ENCODE measurements around the gene ALK. TPM values are rescaled to one million over a fixed set of nuclear protein-coding genes. Genes with fewer than 3 reads are reported as not detected.

ALK gene
- polyA plus RNA-seq = 1 to 10 TPM in 1 of 3 donors, under 1 TPM in 2; 0.02 to 1.0 (median 0.13) TPM

DNA sequence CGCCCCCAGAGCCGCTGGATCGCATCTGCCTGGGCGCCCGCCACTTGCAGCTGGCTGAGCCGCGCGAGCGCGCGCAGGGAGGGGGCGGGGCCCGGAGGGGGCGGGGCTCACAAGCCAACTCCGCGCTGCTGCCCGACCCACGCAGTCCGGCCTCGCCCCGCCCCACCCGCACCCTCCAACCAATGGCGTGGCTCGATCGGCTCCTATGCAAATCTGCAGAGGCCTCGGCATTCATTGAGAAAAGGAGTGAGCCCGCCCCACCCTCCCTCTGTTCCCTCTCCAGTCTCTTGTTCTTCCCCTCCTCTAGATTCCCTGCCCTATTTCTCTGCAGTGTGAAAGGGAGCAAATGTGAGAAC, at the start of gene ALK:
ALK (minus strand) TSS at position 27 of the 356 bp plus-strand sequence. CDS start 927 bp downstream, outside the sequence.
- 0 to 2% (median 1%) methylated on average over 25 to 26 of the region's 27 CpGs for WGBS, 3 donors

DNA sequence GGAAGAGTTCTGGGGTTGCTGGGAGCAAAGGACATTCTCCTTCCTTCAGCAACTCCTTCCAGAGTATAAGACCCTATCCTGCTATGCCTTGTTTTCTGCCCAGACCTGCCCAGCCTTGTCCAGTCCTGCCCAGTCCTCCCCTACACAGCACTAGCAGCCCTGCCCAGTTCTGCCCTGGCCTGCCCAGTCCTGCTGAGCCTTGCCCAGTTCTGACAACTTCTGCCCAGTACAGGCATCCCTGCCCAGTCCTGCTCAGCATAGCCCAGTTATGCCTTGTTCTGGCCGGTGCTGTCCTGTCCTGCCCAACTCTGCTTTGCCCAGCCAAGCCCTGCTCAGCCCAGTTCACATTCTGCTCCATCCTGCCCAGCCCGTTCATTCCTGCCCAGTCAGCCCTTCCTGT, 44.9 kb upstream of the ALK start:
- H3K27ac ChIP-seq (ENCODE audit: low read depth, low read length) = no peak overlapping the region
- WGBS, 3 donors = 71 to 79% (median 72%) methylated on average over 2 of the region's 2 CpGs

More for the DNA sequence above, at the start of gene ALK:
- H3K27ac ChIP-seq (ENCODE audit: low read depth, low read length) = no peak within 1 kb of the TSS

DNA sequence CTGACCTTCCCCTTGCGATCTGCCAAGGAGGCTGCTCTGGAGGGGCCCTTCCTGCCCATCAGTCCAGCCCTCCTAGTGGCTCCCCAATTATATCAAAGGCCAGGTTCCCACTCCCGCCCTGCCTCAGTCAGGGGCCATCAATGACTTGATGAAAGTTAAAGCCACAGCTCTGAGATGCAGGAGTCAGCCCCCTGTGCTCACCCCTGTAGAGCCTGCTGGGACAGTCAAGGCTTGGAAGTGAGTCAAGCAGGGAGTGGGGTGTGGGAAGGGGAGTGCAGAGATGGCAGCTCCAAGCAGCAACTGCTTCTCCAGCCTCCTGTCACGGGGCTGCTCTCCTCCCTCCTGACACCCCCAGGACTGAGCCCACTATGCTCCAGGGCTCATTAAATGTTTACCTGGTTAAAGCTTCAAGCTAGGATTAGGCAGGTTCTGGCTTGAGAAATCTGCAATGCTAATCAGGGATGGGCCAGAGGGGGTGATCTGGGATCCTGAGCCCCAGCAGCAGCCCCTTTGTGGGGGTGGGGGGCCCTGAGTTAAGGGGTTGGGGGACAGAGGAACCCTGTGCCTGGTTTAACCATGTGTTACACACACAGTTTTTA, 42.7 kb upstream of the ALK start:
- 36 to 51% (median 51%) methylated on average over 3 of the region's 3 CpGs for WGBS, 3 donors
- no peak overlapping the region for H3K27ac ChIP-seq (ENCODE audit: low read depth, low read length)

DNA sequence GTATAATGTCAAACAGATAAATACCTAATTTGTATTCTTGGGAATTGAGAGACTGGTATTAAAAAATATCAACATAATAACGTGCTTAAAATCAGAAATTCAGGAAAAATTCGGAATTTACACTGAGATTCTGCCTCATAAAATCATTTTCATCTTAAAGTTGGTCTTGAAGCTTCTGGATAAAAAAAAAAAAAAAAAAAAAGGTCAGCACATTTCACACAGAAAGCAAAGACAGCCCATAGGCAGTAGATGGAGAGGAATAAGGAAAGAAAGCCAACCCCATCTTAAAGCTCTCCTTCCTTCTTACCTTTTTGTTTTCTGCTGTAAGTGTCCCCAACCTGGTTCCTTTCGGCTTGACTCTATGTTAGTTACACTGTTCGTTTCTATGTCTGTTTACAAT, 41.5 kb upstream of the ALK start:
- no peak overlapping the region for H3K27ac ChIP-seq (ENCODE audit: low read depth, low read length)
- WGBS, 3 donors = 69 to 75% (median 72%) methylated on average over 4 of the region's 4 CpGs

DNA sequence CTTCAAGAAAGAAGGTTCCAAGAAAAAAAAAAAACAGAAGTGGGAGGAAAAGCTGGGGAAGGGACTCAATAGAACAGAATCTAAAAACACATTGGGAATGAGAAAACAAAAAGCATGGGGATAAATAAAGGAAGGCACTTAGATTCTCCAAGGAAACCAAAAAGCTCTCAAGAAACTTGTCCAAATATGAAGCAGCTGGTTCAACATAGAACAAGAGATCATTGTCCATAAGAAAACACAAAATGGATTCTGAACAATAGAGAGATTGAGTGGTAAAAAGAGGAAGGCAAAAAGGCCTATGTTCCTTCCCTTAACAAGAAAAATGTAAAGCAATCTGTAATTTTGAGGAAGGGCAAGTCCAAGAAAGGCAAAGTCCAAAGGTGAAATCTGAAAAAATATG, 32.9 kb upstream of the ALK start:
- no peak overlapping the region for H3K27ac ChIP-seq (ENCODE audit: low read depth, low read length)

DNA sequence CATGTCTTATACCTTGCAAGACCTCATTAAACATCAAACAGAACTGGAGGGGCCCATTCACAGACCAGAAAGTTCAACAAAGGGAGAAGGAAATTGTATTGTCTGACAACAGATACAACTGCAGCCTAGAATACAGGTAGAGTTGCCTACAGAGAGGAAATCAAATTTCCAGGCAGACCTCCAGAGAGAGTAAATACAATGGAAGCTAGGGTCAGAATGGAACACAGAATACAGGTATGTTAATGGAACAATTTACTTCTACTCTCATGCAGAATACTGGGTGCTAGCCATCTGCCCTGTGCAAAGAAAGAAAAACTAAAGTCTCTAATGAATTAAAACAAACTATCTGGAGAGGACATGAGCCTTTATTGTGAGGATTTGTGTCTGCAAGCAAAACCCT, 31.6 kb upstream of the ALK start:
- H3K27ac ChIP-seq (ENCODE audit: low read depth, low read length) = no peak overlapping the region

DNA sequence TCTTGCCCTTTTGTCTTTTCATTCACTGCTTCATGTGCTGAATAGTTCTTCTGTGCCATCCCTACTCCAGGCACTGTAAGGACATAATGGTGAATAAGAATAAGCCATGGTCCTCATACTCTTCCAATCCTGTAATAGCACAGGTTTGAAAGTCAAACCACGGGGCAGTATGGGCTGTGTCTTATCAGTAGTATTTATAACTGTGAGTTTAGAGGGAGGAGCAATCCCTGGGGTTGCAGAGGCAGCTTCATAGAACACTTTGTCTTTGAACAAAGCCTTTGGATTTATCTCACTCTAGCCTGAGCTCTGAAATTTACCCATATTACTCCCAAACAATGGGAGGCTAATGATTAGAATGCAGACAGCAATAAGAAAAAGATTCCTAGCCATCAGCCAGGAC, 30.2 kb upstream of the ALK start:
- WGBS, 3 donors = 30 to 42% (median 37%) methylated on average over 1 of the region's 1 CpG
- H3K27ac ChIP-seq (ENCODE audit: low read depth, low read length) = no peak overlapping the region

DNA sequence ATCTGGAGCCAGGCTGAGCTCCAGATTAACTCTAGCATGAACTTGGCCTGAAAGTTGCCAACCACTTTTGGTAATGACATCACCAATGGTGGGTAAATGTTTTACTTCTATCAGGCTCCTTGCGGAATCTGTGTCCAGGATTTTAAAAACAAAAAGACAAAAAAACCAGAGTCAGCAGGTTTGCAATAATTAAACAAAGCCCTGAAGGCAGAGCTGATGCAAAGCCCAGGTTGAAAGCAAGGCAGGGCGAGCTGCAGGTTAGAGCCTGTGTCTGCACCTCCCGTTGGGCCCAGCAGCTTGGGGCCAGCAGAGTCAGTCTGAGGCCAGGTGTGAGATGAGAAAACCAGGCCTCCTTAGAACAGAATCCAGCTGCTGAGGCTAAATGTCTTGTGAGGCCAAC, 29.1 kb upstream of the ALK start:
- H3K27ac ChIP-seq (ENCODE audit: low read depth, low read length) = no peak overlapping the region
- WGBS, 3 donors = 72 to 80% (median 80%) methylated on average over 3 of the region's 3 CpGs

DNA sequence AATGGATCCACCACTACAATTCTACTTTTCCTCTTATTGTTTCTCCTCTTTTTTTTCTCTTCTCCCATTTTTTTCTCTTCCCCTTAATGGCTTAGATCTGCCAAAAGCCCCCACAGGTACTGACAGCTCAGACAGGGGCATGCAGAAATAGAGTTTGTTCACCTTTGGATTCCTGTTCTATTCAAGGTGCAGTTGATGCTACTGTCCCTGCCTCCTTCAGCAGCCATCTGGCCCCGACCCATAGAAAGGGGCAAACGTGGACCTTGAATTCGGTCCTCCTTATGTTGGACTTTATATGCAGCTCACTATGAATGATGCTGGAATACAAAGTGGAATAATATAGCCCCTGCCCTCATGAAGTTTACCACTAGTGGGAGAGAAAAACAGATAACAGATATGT, 27.7 kb upstream of the ALK start:
- 72 to 89% (median 80%) methylated on average over 3 of the region's 3 CpGs for WGBS, 3 donors

DNA sequence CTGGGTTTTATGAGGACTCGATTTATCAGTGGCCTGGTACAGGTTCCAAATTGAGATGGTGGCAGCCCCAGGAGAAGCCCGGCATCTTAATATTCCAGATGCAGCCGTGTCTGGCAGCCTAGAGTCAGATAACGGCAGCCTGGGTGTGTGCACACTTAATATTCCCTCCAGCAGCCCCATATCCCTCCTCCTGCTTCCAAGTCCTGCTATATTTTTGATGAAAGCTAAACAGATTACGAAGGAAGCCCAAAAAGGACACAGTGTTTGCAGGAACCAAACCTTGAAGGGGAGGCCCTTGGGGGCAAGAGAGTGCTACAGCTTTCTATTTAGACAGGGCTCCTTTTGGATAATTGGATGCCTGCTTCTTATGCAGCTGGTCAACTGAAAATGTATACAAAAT, 25.1 kb upstream of the ALK start:
- WGBS, 3 donors = 73 to 75% (median 75%) methylated on average over 5 of the region's 5 CpGs
- H3K27ac ChIP-seq (ENCODE audit: low read depth, low read length) = no peak overlapping the region

More for the DNA sequence above, 27.7 kb upstream of the ALK start:
- H3K27ac ChIP-seq (ENCODE audit: low read depth, low read length) = no peak overlapping the region

DNA sequence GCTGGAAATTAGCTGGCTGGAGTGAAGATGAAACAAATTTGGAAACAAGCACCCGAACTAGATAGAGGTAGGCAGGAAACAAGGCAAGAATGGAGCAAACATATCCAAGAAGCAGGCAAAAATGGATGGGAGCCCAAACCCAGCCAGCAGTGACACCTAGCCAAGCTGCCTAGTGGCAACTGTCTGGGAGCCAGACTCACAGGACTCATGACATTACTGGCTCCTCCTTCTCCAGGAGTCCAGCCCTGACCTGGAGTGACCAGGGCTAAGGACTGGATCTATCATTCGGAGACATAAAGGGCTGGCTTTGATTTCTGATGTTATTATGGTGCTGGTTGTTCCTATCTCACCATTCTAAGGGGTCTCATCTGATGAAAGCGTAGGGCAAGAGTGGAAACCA, 21.3 kb upstream of the ALK start:
- no peak overlapping the region for H3K27ac ChIP-seq (ENCODE audit: low read depth, low read length)
- WGBS, 3 donors = 72 to 77% (median 75%) methylated on average over 3 of the region's 3 CpGs

DNA sequence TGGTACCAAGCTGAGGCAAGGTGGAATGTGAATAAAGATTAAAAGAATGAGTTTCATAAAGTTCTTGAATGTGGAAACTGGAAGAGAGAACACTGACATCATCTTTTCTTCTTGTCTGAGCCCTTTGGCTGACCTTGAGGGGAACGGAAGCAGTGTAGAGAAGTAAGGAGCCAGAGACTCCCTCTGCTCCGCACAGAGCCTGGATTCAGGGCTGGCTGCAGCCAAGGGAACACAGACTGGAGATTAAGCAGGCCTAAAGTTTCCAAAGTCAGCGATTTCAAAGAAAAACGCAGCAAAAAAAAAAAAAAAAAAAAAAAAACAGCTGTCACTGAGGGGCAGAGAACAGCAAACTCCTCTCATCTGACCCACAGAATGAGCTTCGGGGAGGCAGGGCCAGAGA, 19.3 kb upstream of the ALK start:
- H3K27ac ChIP-seq (ENCODE audit: low read depth, low read length) = no peak overlapping the region
- WGBS, 3 donors = 33 to 50% (median 39%) methylated on average over 5 of the region's 5 CpGs

DNA sequence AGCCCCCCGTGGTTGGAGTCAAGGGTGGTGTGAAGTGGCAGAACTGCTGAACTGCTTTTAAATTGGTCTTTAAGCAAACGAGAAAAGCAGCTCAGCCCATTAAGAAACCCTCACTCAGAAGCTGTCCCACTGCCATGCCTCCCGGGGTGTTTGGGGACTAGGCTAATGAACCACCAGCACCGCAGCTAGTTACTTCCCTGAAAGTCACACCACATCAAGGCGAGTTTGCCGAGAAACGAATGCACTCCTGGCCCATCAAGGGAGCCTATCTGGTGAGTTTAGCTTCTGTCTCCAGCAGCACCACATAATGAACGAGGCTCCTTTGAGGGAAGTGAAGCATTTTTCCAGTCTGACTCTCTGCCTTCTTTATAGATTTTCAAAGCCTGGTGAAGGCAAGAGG, 14.6 kb upstream of the ALK start:
- no peak overlapping the region for H3K27ac ChIP-seq (ENCODE audit: low read depth, low read length)
- 37 to 66% (median 53%) methylated on average over 8 of the region's 8 CpGs for WGBS, 3 donors

DNA sequence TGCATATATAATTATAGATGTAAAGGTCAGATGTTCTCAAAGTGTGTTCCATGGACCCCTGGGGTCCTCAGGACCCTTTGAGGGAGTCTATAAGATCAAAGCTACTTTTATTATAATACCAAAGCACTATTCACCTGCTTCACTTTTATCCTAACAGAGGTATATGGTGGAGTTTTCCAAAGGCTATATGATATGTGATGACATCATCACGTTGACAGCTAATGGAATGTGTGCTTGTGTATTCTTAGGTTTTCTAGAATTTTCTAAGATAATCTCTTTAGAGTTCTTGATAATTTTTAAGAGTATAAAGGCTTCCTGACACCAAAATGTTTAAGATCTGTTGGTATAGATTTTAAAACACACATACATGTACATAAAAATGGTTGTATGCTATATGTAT, 10.4 kb upstream of the ALK start:
- H3K27ac ChIP-seq (ENCODE audit: low read depth, low read length) = no peak overlapping the region
- 1 to 59% (median 23%) methylated on average over 1 of the region's 1 CpG for WGBS, 3 donors

DNA sequence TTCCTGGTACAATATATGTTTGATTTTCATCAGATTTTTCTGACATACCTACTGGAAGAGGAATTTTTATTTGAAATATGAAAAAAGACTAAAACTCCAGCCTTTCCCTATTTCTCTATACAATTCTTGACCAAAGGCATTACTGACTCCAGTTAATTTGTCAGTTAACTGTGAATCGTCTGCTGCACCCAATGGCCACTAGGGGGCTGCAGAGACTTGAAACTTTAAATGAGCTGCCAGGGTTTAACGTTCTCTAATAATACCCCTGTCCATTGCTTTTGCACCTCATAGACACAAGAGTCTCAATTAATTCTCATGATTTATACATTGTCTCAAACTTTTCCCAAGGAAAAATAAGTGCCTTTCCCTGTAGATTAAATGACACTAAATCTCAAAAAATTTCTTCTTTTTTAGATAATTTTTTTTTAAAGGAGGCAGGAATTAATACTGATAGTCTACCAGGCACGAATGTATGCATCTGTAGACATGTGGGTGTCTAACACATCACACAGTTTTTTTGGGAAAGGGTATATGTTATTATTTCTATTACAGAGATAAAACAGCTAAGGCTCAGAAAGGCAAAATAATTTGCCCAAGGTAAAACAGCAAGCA, 1.8 kb upstream of the ALK start:
- 26 to 29% (median 28%) methylated on average over 3 of the region's 3 CpGs for WGBS, 3 donors

DNA sequence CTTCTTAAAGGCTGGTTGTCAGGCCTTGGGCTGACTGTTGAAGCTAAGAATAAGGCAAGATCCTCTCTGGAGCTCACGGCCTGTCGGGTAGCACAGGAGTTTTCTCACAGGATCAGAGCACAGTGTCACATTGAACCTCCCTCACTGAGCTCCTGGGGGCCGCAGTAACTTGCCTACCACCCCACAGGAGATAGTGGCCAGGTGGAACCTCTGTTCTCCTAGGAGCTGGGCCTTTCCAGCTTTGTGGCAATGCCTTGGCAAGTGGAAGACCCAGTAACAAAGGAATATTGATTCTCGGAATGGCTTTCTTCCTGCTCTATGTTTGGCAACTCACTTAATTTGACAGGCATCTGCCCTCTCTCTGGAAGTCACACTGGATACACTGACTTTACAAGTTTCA, 1.2 kb upstream of the ALK start:
- no peak overlapping the region for H3K27ac ChIP-seq (ENCODE audit: low read depth, low read length)
- 62 to 83% (median 75%) methylated on average over 4 of the region's 4 CpGs for WGBS, 3 donors

More for the DNA sequence above, 1.8 kb upstream of the ALK start:
- no peak overlapping the region for H3K27ac ChIP-seq (ENCODE audit: low read depth, low read length)

DNA sequence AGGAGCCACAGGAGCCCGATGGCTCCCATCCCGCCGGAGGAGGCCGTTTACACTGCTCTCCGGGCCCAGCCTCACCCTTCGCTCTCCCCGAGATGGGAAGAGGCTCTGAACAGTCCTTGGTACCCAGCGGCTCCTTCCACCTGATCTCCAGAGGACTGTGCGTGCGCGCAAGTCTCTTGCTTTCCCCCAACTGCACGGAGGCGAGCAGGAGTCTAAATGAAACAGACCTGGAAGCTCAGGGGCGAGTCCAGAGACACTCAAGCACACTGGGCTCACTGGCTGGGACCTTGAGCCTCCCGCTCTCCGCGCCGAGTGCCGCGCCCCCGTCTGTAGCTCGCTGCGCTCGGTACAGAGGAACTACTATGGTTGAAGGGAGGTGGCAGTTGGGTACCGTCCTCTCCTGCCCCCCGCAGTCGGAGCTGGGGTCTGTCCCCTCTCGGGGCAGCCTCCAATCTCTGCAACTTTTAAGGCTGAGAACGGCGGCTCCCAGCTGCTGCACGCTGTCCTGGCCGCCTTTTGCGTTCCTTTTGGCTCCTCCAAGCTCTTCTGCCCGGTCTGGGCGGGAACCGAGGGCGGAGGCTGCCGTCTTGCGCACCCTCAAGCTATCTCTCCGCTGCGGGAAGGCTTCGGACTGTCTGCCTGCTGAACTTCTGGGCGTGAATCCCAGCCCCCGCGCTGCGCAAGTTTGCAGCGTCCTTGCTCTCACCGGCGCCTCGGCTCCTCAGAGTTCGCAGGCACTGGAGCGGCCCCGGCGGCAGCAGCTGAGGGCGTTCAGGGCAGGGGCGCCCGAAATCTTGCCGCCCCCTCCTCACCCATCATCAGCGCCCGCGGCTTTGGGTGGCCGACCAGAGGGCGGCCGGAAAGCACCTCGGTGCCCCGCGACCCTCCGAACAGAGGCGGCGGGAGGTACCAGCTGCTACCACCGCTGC, 491 bp downstream of the ALK start:
- H3K27ac ChIP-seq (ENCODE audit: low read depth, low read length) = no peak overlapping the region
- 1 to 3% (median 2%) methylated on average over 69 to 71 of the region's 71 CpGs for WGBS, 3 donors

DNA sequence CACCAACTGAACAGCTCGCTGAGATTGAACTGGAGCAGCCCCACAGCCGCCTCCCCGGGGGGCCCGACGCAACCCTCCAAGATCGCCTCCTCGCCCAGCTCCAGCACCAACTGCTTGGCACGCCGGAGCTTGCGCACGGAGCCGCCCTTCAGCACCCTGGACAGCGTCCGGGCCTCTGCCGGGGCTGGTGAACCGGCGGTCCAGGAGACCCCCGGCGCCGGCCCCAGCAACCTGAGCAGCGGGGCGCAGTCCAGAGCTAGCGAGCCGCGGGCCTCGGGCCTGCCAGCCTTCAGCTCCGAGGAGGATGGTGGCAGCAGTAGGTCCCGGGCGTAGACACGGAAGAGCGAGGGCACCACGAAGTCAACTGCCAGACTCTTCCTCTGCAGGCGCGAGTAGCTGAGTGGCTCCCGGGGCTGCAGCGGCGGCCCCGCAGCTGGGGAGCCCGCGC, 1.2 kb downstream of the ALK start:
- H3K27ac ChIP-seq (ENCODE audit: low read depth, low read length) = no peak overlapping the region
- WGBS, 3 donors = 0 to 5% (median 2%) methylated on average over 40 of the region's 40 CpGs

DNA sequence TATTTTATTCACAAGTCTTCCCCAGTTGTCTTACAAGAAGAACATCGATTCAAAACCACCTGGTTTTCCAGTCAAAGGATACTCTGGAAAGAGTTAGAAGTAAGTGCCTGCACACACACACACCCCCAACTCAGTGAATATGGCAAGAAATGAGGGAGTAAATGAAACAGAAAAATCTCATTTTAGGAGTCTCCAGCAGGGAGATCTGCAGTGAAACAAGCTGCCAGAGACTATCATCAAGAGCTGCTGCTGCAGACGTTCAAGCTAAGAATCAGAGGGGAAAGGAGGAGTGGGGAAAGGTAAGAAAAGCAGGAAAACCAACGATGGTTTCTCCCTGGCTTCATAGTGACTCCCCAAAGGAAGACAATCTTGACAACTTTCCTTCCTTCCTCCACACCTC, 2.4 kb downstream of the ALK start:
- 46 to 66% (median 55%) methylated on average over 3 of the region's 3 CpGs for WGBS, 3 donors
- H3K27ac ChIP-seq (ENCODE audit: low read depth, low read length) = no peak overlapping the region

Measured in adipose tissue (tissue), 3 donors.